ENCODE measurements around the gene CCDC24.

GRCh38 chr1:43978551-43979260 is 12.7 kb upstream of the CCDC24 start, which contains the start of gene B4GALT2:
- TF ChIP-seq CTCF (IDR thresholded peaks at IDR 0.05), result no peak
- no peak for TF ChIP-seq POLR2AphosphoS5 (IDR thresholded peaks at IDR 0.05; ENCODE audit: insufficient read depth in 1 of 2, low read depth in 1 of 2)
- TF ChIP-seq POLR2A (IDR thresholded peaks at IDR 0.05), result no peak
